Caco-2 (cell line): ENCODE results near the gene NEB. TPM values are rescaled to one million over a fixed set of nuclear protein-coding genes. Genes with fewer than 3 reads are reported as not detected.

ENCODE experiments used
- BruUV-seq: library from RNA; stranded (reverse); fragments of 400-500 nt; replicated peaks from 2 replicates; lab custom pipeline; 2021; lab: Mats Ljungman, UMichigan
- CTCF ChIA-PET: fragments of 300-600 bp; sonication (Branson Sonifier 250); formaldehyde crosslinking; loops from one replicate; lab custom pipeline; 2022; ENCODE audit warnings: antibody characterized with exemption; lab: Charles Lee
- POLR2A ChIA-PET: fragments of 300-600 bp; sonication (Branson Sonifier 250); formaldehyde crosslinking; loops from one replicate; lab custom pipeline; 2022; ENCODE audit warnings: antibody characterized with exemption; lab: Charles Lee
- DNase-seq, 2 experiments: peaks; one replicate each; pipeline versions ENCODE4 v3.0.0 to v3.0.0-alpha.2; 2020 to 2022
- H3K27me3 ChIP-seq: replicated peaks from 2 replicates; pipeline ENCODE4 v1.6.0; 2011; ENCODE audit warnings: low read length; ENCODE audit not compliant: control insufficient read depth, insufficient read depth
- H3K36me3 ChIP-seq: 2 replicates; pipeline ENCODE4 v1.5.1; 2011; ENCODE audit warnings: low read length; ENCODE audit not compliant: control insufficient read depth, insufficient read depth
- H3K4me1 ChIP-seq: fragments of 250-450 bp; sonication (Bioruptor Pico); 2 replicates; pipeline ENCODE4 v1.5.1; 2020; ENCODE audit warnings: mild to moderate bottlenecking
- H3K4me3 ChIP-seq: 2 replicates; pipeline ENCODE4 v1.5.1; 2011; ENCODE audit warnings: low read depth, mild to moderate bottlenecking, control low read depth, low read length
- H3K9me3 ChIP-seq: fragments of 250-450 bp; sonication (Bioruptor Pico); 2 replicates; pipeline ENCODE4 v1.5.1; 2020; ENCODE audit warnings: mild to moderate bottlenecking, moderate library complexity
- H3K27ac Mint-ChIP-seq: one replicate; pipeline ENCODE4 v1.8.0; 2022; ENCODE audit warnings: mixed read lengths; ENCODE audit not compliant: unreplicated experiment
- H3K27me3 Mint-ChIP-seq: one replicate; pipeline ENCODE4 v1.8.0; 2022; ENCODE audit warnings: mixed read lengths; ENCODE audit not compliant: insufficient read depth, unreplicated experiment
- H3K36me3 Mint-ChIP-seq: one replicate; pipeline ENCODE4 v1.8.0; 2022; ENCODE audit warnings: mild to moderate bottlenecking, mixed read lengths; ENCODE audit not compliant: insufficient read depth, unreplicated experiment
- H3K4me1 Mint-ChIP-seq: one replicate; pipeline ENCODE4 v1.8.0; 2022; ENCODE audit warnings: low read depth, mixed read lengths; ENCODE audit not compliant: unreplicated experiment
- H3K4me3 Mint-ChIP-seq: one replicate; pipeline ENCODE4 v1.8.0; 2022; ENCODE audit warnings: mild to moderate bottlenecking, moderate library complexity, mixed read lengths; ENCODE audit not compliant: unreplicated experiment
- H3K9me3 Mint-ChIP-seq: one replicate; pipeline ENCODE4 v1.8.0; 2022; ENCODE audit warnings: mixed read lengths; ENCODE audit not compliant: unreplicated experiment
- intact Hi-C: fragments of 100-400 bp; cut with micrococcal nuclease; formaldehyde crosslinking; loops from one replicate; pipeline ENCODE4 v1.10.0; 2022; ENCODE audit not compliant: unreplicated experiment
- total RNA-seq: library from RNA; stranded (reverse); gene quantifications from 2 replicates; pipeline ENCODE4 v1.2.3, GENCODE V29; 2022
- TF ChIP-seq, protein P1 (sequence below), 2 experiments: fragments of 200-600 bp in 1 of 2; IDR thresholded peaks; 1 replicate in 1 of 2; 2 replicates in 1 of 2; pipeline versions ENCODE4 v1.5.1 to v1.8.0; 2011 to 2022; ENCODE audit warnings: antibody characterized with exemption in 1 of 2, control low read depth in 1 of 2, inconsistent platforms in 1 of 2, low read depth in 1 of 2, low read length in 1 of 2, mild to moderate bottlenecking in 1 of 2, moderate library complexity in 1 of 2; ENCODE audit not compliant: insufficient read depth in 1 of 2, severe bottlenecking in 1 of 2, unreplicated experiment in 1 of 2

The NEB gene
- total RNA-seq, 1 experiment from 2014 or later = 14.7 TPM

DNA sequence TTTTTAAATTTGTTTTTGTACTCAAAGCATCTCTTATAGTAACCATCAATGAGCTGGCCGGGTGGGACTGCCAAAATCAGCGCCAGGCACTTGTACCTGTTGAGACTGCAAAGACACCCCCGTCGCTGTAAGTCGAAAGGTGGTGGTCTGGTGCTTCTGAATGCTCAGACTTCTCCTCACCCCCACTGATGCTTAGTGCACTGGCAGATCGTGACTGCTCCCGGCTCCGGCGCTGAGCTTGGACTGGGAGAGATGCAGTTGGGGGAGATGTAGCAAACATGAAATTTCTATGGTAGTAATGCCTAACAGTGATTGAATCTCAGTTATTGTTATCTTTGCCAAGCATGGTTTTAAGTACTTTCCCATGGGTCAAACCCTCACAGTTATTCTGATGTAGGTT is 244.0 kb downstream of the NEB start:
- TF ChIP-seq, protein P1, sequence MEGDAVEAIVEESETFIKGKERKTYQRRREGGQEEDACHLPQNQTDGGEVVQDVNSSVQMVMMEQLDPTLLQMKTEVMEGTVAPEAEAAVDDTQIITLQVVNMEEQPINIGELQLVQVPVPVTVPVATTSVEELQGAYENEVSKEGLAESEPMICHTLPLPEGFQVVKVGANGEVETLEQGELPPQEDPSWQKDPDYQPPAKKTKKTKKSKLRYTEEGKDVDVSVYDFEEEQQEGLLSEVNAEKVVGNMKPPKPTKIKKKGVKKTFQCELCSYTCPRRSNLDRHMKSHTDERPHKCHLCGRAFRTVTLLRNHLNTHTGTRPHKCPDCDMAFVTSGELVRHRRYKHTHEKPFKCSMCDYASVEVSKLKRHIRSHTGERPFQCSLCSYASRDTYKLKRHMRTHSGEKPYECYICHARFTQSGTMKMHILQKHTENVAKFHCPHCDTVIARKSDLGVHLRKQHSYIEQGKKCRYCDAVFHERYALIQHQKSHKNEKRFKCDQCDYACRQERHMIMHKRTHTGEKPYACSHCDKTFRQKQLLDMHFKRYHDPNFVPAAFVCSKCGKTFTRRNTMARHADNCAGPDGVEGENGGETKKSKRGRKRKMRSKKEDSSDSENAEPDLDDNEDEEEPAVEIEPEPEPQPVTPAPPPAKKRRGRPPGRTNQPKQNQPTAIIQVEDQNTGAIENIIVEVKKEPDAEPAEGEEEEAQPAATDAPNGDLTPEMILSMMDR (IDR thresholded peaks at IDR 0.05; ENCODE audit: insufficient read depth in 1 of 2, low read depth in 1 of 2, low read length in 1 of 2, severe bottlenecking in 1 of 2, unreplicated experiment in 1 of 2) = no peak
- Mint-ChIP-seq H3K9me3 (no peaks in the 10 kb centered on the region), H3K27ac (no peak overlapping the region), H3K4me3 (no peak overlapping the region), H3K27me3 (no peaks in the 10 kb centered on the region), H3K4me1 (no peaks in the 10 kb centered on the region), H3K36me3 (peaks cover 19% of the 10 kb centered on the region)
- CTCF ChIA-PET = no interaction called here
- no TSS peak for BruUV-seq
- POLR2A ChIA-PET = no interaction called here
- Histone ChIP-seq H3K4me3 (no peak overlapping the region), H3K36me3 (no peaks in the 10 kb centered on the region; the same call in 1 of the 2 replicates), H3K9me3 (no peaks in the 10 kb centered on the region), H3K4me1 (no peaks in the 10 kb centered on the region), H3K27me3 (no peaks in the 10 kb centered on the region)
- DNase-seq = no peak
- intact Hi-C loops = no loop called here

DNA sequence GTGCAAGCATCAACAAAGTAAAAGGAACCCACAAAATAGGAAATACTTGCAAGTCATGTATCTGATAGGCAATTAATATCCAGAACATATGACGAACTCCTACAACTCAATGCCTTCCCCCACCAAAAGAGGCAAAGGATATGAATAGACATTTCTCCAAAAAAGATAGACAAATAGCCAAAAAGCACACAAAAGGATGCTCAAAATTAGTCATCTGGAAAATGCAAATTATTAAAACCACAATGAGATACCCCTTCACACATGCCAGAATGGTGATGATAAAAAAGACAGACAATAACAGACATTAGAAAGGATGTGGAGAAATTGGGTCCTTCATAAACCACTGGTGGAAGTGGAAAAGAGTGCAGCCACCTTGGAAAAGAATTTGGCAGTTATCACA is 248.2 kb downstream of the NEB start:
- no peak for DNase-seq
- no TSS peak for BruUV-seq
- intact Hi-C loops = no loop called here
- Mint-ChIP-seq H3K27ac (no peak overlapping the region), H3K9me3 (no peaks in the 10 kb centered on the region), H3K36me3 (peaks cover 42% of the 10 kb centered on the region), H3K4me3 (no peak overlapping the region), H3K4me1 (no peaks in the 10 kb centered on the region), H3K27me3 (no peaks in the 10 kb centered on the region)
- TF ChIP-seq, protein P1 (IDR thresholded peaks at IDR 0.05; ENCODE audit: insufficient read depth in 1 of 2, low read depth in 1 of 2, low read length in 1 of 2, severe bottlenecking in 1 of 2, unreplicated experiment in 1 of 2) = no peak
- no peaks in the 10 kb centered on the region for H3K9me3 ChIP-seq
- 0 out of 2 replicates have a peak, but pooled peaks cover 1% of the 10 kb centered on the region for H3K36me3 ChIP-seq
- no peak overlapping the region for H3K4me3 ChIP-seq
- POLR2A ChIA-PET = no interaction called here
- H3K27me3 ChIP-seq = no peaks in the 10 kb centered on the region
- H3K4me1 ChIP-seq = no peaks in the 10 kb centered on the region
- CTCF ChIA-PET = no interaction called here

DNA sequence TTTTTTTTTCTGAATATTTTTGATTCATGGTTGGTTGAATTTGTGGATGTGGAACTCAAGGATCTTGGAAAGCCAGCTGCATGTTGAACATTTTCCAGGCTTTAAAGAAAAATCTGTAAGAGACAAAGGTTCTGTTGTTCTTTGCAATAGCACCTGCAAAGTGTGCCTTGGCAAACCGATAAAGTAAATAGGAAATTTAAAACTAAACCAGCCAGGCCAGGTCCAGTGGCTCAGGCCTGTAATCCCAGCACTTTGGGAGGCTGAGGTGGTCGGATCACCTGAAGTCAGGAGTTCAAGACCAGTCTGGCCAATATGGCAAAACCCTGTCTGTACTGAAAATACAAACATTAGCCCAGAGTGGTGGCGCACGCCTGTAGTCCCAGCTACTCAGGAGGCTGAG is 250.2 kb downstream of the NEB start:
- Histone ChIP-seq H3K36me3 (0 out of 2 replicates have a peak, but pooled peaks cover 1% of the 10 kb centered on the region), H3K9me3 (no peaks in the 10 kb centered on the region), H3K27me3 (no peaks in the 10 kb centered on the region), H3K4me1 (no peaks in the 10 kb centered on the region), H3K4me3 (no peak overlapping the region)
- DNase-seq = no peak
- CTCF ChIA-PET = no interaction called here
- H3K4me3 Mint-ChIP-seq = no peak overlapping the region
- intact Hi-C loops = no loop called here
- no peaks in the 10 kb centered on the region for H3K4me1 Mint-ChIP-seq
- no peaks in the 10 kb centered on the region for H3K27me3 Mint-ChIP-seq
- TF ChIP-seq, protein P1 (IDR thresholded peaks at IDR 0.05; ENCODE audit: insufficient read depth in 1 of 2, low read depth in 1 of 2, low read length in 1 of 2, severe bottlenecking in 1 of 2, unreplicated experiment in 1 of 2) = no peak
- no TSS peak for BruUV-seq
- H3K27ac Mint-ChIP-seq = no peak overlapping the region
- peaks cover 43% of the 10 kb centered on the region for H3K36me3 Mint-ChIP-seq
- POLR2A ChIA-PET = no interaction called here
- no peaks in the 10 kb centered on the region for H3K9me3 Mint-ChIP-seq
